Measurements from ENCODE around the gene MGAT5.

GRCh38 chr2:134392442-134393074 is 138.7 kb downstream of the MGAT5 start:
- TF ChIP-seq CTCF (IDR thresholded peaks at IDR 0.05) (no peak), POLR2A (IDR thresholded peaks at IDR 0.05) (no peak)
